Lower leg skin (tissue), 4 donors: ENCODE results near the gene ERGIC3. TPM values are rescaled to one million over a fixed set of nuclear protein-coding genes. Genes with fewer than 3 reads are reported as not detected.

Source experiments
- DNase-seq, 2 donors: peaks; one replicate each; pipeline ENCODE4 v3.0.0-alpha.2; 2019; ENCODE audit warnings: low spot score in 2 of 2
- H3K4me3 ChIP-seq: fragments of 200-600 bp; sonication (generic); 2 replicates; pipeline ENCODE4 v1.5.1; 2017; ENCODE audit warnings: mild to moderate bottlenecking, low read depth; ENCODE audit not compliant: poor library complexity, severe bottlenecking
- CTCF ChIP-seq, 3 donors: fragments of 450-650 bp; IDR thresholded peaks; one replicate each; pipeline ENCODE4 v1.5.1; 2016; ENCODE audit warnings: antibody characterized with exemption in 3 of 3, mild to moderate bottlenecking in 3 of 3, moderate library complexity in 2 of 3
- POLR2A ChIP-seq, 2 donors: fragments of 450-650 bp; IDR thresholded peaks; one replicate each; pipeline ENCODE4 v1.6.1; 2016 to 2017; ENCODE audit warnings: antibody characterized with exemption in 2 of 2, mild to moderate bottlenecking in 1 of 2, moderate library complexity in 1 of 2
- WGBS, 2 donors: methylation state at CpG; one replicate each; pipeline ENCODE4 v1.1.5; 2018; 5-methylcytosine and 5-hydroxymethylcytosine counted together
- intact Hi-C: fragments of 100-400 bp; cut with DNase I; formaldehyde crosslinking; loops from one replicate; pipeline ENCODE4 v1.15.0; 2023; ENCODE audit warnings: low total_unique reads
- total RNA-seq, 4 donors: library from RNA; depleted of rRNA; stranded (reverse); fragments of >200 nt; gene quantifications; one replicate each; pipeline ENCODE4 v1.1.0, GENCODE V29; 2016

Gene ERGIC3
- total RNA-seq, 4 donors from 2014 or later = 148 to 222 (median 201) TPM

DNA sequence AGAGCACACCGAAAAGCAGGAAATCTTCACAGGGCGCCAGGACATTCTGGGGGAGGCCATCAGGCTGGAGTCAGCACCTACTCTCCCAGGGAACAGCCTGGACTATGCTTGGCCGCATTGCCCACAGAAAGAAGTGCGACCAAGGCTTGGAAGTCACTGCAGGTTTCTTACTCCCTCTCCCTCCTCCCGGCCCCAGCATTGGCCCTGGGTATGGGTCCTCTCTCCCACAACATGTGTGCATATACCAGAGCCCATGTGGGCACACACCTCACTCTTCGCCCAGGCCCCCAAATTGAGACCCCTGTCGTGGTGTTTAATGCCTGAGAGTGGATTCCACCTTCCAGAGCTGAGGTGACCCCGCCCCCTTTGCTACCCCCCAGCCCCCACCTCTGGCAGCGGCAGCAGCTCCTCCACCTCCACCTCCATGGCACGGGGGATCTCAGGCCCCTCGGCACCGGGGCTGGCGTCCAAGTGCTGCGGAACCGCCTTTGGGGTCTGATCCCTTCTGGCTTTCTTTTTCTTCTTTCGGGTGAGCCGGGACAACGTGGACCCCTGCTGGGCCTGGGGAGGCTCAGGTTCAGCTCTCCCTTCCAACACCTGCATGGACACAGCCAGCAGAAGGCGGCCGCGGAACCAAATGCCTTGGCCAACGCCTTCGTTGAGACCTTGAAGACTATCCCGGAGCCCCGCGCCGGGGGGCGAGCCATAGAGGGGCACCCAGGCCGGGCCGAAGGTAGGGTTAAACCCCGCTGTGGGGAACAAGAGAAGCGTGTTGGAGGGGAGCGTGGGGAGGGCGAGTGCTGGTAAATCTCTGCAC is 58.5 kb downstream of the ERGIC3 start:
- H3K4me3 ChIP-seq = no peak overlapping the region
- DNase-seq = no peak
- intact Hi-C loops = no loop called here
- 27 to 31% methylated on average over 33 to 34 of the region's 34 CpGs for WGBS, 2 donors
- TF ChIP-seq POLR2A (IDR thresholded peaks at IDR 0.05) (no peak), CTCF (IDR thresholded peaks at IDR 0.05) (no peak)

DNA sequence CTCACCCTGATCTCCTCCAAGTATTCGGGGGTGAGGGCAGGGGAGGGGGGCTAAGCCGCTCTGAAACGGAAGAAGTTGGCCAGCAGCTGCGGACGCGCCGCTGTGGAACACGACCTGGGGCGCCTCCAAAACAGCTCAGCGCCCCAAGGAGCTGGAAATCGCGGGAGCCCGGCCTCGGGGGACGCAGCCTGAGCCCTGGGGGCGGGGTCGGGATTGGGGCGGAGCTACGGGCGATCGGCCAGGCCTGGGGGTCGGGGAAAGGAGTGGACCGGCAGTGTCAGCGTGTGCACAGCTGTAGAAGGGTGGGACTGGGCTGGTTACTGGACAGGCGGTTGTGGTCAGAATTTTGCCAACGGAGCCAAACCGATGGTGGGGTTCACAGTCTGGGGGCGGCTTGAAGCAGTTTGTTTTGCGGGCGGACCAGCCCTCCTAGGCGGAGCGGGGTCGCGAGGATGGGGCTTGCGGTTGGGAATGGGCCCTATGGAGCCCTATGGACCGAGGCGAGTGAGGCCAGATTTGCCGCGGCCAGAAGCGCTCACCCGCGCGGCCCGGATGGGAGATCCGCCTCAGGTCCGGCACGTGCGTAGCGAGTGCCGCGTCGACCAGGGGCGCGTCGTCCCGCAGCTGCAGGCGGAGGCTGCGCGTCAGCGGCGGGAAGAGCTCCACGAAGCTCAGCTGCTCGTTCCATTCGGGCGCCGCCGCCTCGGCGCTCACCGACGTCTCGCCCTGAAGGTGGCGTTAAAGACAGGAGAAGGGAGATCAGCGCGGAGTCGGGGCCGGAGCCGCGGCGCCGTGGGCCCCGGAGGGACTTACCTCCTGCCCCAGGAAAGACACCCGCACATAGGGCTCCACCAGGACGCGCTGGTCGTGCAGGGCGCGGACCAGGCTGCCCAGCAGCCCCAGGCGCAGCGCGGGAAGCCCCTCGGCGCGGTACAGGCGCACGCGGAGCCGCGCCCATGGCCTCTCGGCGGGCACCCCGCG is 59.4 kb downstream of the ERGIC3 start:
- no peak for TF ChIP-seq POLR2A (IDR thresholded peaks at IDR 0.05)
- TF ChIP-seq CTCF (IDR thresholded peaks at IDR 0.05) = no peak
- WGBS, 2 donors = 1% methylated on average over 56 to 95 of the region's 103 CpGs
- intact Hi-C loops = no loop called here
- peak overlapping the region; percentile 15 for H3K4me3 ChIP-seq
- peak; percentile 44 to 92 for DNase-seq

- 31 to 41% methylated on average over 23 to 27 of the region's 30 CpGs for WGBS, 2 donors
- DNase-seq = peak in 1 of 2 donors; percentile 88
- intact Hi-C loops = no loop called here
- no peak overlapping the region for H3K4me3 ChIP-seq
- TF ChIP-seq POLR2A (IDR thresholded peaks at IDR 0.05) = no peak
- TF ChIP-seq CTCF (IDR thresholded peaks at IDR 0.05) = no peak
Measured at GRCh38 chr20:35601990-35602389, 60.1 kb downstream of the ERGIC3 start.

DNA sequence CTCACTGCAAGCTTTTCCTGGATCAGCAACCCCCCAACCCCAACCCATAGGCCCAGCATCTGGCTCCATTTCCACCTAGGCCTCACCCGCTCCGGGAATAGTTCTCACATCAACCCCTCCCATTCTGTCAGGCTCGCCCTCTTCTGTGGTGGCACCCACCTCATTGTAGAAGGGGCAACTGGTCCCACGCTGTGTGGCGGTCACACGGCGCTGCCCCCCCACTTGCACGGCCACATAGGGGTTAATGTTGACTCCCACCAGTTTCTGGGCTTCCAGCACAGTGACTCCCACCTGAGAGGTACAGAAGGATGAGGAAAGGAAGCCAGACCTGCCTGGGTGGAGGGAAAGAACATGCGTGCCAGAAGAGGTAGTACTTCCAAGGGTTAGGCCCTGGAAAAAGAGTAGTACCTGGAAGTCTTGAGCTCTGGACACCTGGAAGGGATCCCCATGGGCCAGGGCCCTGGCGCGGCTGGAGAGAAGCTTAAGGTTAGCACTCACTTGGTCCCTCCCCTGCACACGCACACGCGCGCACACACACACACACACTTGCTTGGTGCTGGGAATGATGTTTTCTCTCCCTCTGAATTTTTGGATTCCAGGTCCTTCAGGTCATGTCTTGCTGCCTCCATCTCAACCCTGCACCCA is 61.1 kb downstream of the ERGIC3 start:
- no peak overlapping the region for H3K4me3 ChIP-seq
- DNase-seq = no peak
- TF ChIP-seq CTCF (IDR thresholded peaks at IDR 0.05) = no peak
- no peak for TF ChIP-seq POLR2A (IDR thresholded peaks at IDR 0.05)
- WGBS, 2 donors = 88 to 92% methylated on average over 15 of the region's 15 CpGs
- intact Hi-C loops = no loop called here

- 87 to 90% methylated on average over 11 of the region's 11 CpGs for WGBS, 2 donors
- no peak for TF ChIP-seq POLR2A (IDR thresholded peaks at IDR 0.05)
- no peak for TF ChIP-seq CTCF (IDR thresholded peaks at IDR 0.05)
- intact Hi-C loops = no loop called here
Measured at GRCh38 chr20:35603695-35604448, 62.0 kb downstream of the ERGIC3 start.

More at GRCh38 chr20:35603695-35604448, 62.0 kb downstream of the ERGIC3 start:
- H3K4me3 ChIP-seq = no peak overlapping the region
- no peak for DNase-seq
